Measurements from ENCODE around the gene WBP4.

Gene WBP4

GRCh38 chr13:41061075-41061913, at the start of gene WBP4:
Gene WBP4, plus strand, starts transcription at chr13:41061509. Its CDS starts 165 bp downstream, at chr13:41061674.
- Histone ChIP-seq H3K36me3 (peaks cover 3% of the 10 kb centered on the region; the same call in 1 of the 2 replicates), H3K27me3 (ENCODE audit: insufficient read depth, low read depth, severe bottlenecking) (no peaks in the 10 kb centered on the region), H3K4me3 (ENCODE audit: low read depth, low read length) (peak within 1 kb of the TSS; percentile 81), H3K9me3 (ENCODE audit: severe bottlenecking) (no peaks in the 10 kb centered on the region), H3K27ac (peak within 1 kb of the TSS; percentile 93)
- DNase-seq = peak; percentile 87
- no peak for TF ChIP-seq CTCF (IDR thresholded peaks at IDR 0.05; ENCODE audit: low read depth, low read length)

- no peak overlapping the region for H3K4me3 ChIP-seq (ENCODE audit: low read depth, low read length)
- H3K36me3 ChIP-seq = no peaks in the 10 kb centered on the region
- H3K9me3 ChIP-seq (ENCODE audit: severe bottlenecking) = no peaks in the 10 kb centered on the region
- no peak overlapping the region for H3K27ac ChIP-seq
- H3K27me3 ChIP-seq (ENCODE audit: insufficient read depth, low read depth, severe bottlenecking) = no peaks in the 10 kb centered on the region
- TF ChIP-seq CTCF (IDR thresholded peaks at IDR 0.05; ENCODE audit: low read depth, low read length) = no peak
- DNase-seq = no peak
Measured at GRCh38 chr13:41012536-41012935, 48.8 kb upstream of the WBP4 start.

- H3K27me3 ChIP-seq (ENCODE audit: insufficient read depth, low read depth, severe bottlenecking) = no peaks in the 10 kb centered on the region
- no peaks in the 10 kb centered on the region for H3K36me3 ChIP-seq
- no peak for DNase-seq
- H3K27ac ChIP-seq = no peak overlapping the region
- H3K4me3 ChIP-seq (ENCODE audit: low read depth, low read length) = no peak overlapping the region
- H3K9me3 ChIP-seq (ENCODE audit: severe bottlenecking) = no peaks in the 10 kb centered on the region
- TF ChIP-seq CTCF (IDR thresholded peaks at IDR 0.05; ENCODE audit: low read depth, low read length) = no peak
Measured at GRCh38 chr13:41013835-41014234, 47.5 kb upstream of the WBP4 start.

- Histone ChIP-seq H3K4me3 (ENCODE audit: low read depth, low read length) (no peak overlapping the region), H3K9me3 (ENCODE audit: severe bottlenecking) (no peaks in the 10 kb centered on the region), H3K27me3 (ENCODE audit: insufficient read depth, low read depth, severe bottlenecking) (no peaks in the 10 kb centered on the region), H3K27ac (no peak overlapping the region), H3K36me3 (no peaks in the 10 kb centered on the region)
- TF ChIP-seq CTCF (IDR thresholded peaks at IDR 0.05; ENCODE audit: low read depth, low read length) = no peak
- DNase-seq = no peak
Measured at GRCh38 chr13:41015920-41016319, 45.4 kb upstream of the WBP4 start.

GRCh38 chr13:41017159-41017558, 44.1 kb upstream of the WBP4 start:
- no peak for DNase-seq
- H3K4me3 ChIP-seq (ENCODE audit: low read depth, low read length) = no peak overlapping the region
- no peak for TF ChIP-seq CTCF (IDR thresholded peaks at IDR 0.05; ENCODE audit: low read depth, low read length)
- H3K36me3 ChIP-seq = no peaks in the 10 kb centered on the region
- H3K27ac ChIP-seq = no peak overlapping the region
- H3K9me3 ChIP-seq (ENCODE audit: severe bottlenecking) = no peaks in the 10 kb centered on the region
- no peaks in the 10 kb centered on the region for H3K27me3 ChIP-seq (ENCODE audit: insufficient read depth, low read depth, severe bottlenecking)
